Keratinocyte (primary cell): Measurements from ENCODE around the gene PEX16. TPM values are rescaled to one million over a fixed set of nuclear protein-coding genes. Genes with fewer than 3 reads are reported as not detected.

Experiments
- DNase-seq: peaks from one replicate; pipeline ENCODE4 v3.0.0-alpha.2; 2011; ENCODE audit warnings: low read depth, missing footprints, low spot score
- FAIRE-seq: peaks from 2 replicates; lab custom pipeline; 2011; peaks lifted over from hg19 to GRCh38; lab: Jason Lieb, UNC
- H2AFZ ChIP-seq: 2 replicates; pipeline ENCODE4 v1.6.0; 2012; ENCODE audit warnings: low read length, control low read depth, inconsistent platforms; ENCODE audit not compliant: control insufficient read depth
- H3K27ac ChIP-seq: 2 replicates; pipeline ENCODE4 v1.5.1; 2011; ENCODE audit warnings: low read length; ENCODE audit not compliant: control insufficient read depth, insufficient read depth
- H3K27me3 ChIP-seq: 3 replicates; pipeline ENCODE4 v1.6.0; 2011; ENCODE audit warnings: low read length; ENCODE audit not compliant: control insufficient read depth, insufficient read depth; ENCODE audit errors: extremely low read depth
- H3K36me3 ChIP-seq, 2 experiments: 2 replicates in 1 of 2; 3 replicates in 1 of 2; pipeline ENCODE4 v1.5.1; 2011; ENCODE audit warnings: low read length in 2 of 2, mild to moderate bottlenecking in 1 of 2; ENCODE audit not compliant: control insufficient read depth in 2 of 2, insufficient read depth in 2 of 2; ENCODE audit errors: extremely low read depth in 1 of 2
- H3K4me1 ChIP-seq: 3 replicates; pipeline ENCODE4 v1.5.1; 2011; ENCODE audit warnings: low read length; ENCODE audit not compliant: control insufficient read depth, insufficient read depth; ENCODE audit errors: extremely low read depth
- H3K4me2 ChIP-seq: 3 replicates; pipeline ENCODE4 v1.6.0; 2011; ENCODE audit warnings: low read depth, low read length; ENCODE audit not compliant: control insufficient read depth, insufficient read depth; ENCODE audit errors: extremely low read depth
- H3K4me3 ChIP-seq, 3 experiments: fragments of 200-600 bp in 1 of 3; sonication (generic) in 1 of 3; 2 replicates in 2 of 3; 3 replicates in 1 of 3; pipeline ENCODE4 v1.5.1; 2011 to 2016; ENCODE audit warnings: low read length in 3 of 3, mild to moderate bottlenecking in 3 of 3, control low read depth in 2 of 3, inconsistent platforms in 1 of 3, low read depth in 1 of 3, mixed read lengths in 1 of 3, mixed run types in 1 of 3, moderate library complexity in 1 of 3; ENCODE audit not compliant: control insufficient read depth in 2 of 3, insufficient read depth in 2 of 3; ENCODE audit errors: extremely low read depth in 1 of 3
- H3K79me2 ChIP-seq: 2 replicates; pipeline ENCODE4 v1.6.0; 2012; ENCODE audit warnings: low read length; ENCODE audit not compliant: control insufficient read depth, insufficient read depth
- H3K9ac ChIP-seq: 3 replicates; pipeline ENCODE4 v1.6.0; 2011; ENCODE audit warnings: low read length; ENCODE audit not compliant: control insufficient read depth, insufficient read depth; ENCODE audit errors: extremely low read depth
- H3K9me1 ChIP-seq: 3 replicates; pipeline ENCODE4 v1.6.0; 2011; ENCODE audit warnings: low read length; ENCODE audit not compliant: control insufficient read depth, insufficient read depth; ENCODE audit errors: extremely low read depth
- H3K9me3 ChIP-seq: 2 replicates; pipeline ENCODE4 v1.5.1; 2012; ENCODE audit warnings: low read depth, low read length; ENCODE audit not compliant: control insufficient read depth
- H4K20me1 ChIP-seq: 3 replicates; pipeline ENCODE4 v1.6.0; 2011; ENCODE audit warnings: low read length; ENCODE audit not compliant: control insufficient read depth, insufficient read depth; ENCODE audit errors: extremely low read depth
- CTCF ChIP-seq, 3 experiments: IDR thresholded peaks in 1 of 3; conservative IDR thresholded peaks in 1 of 3; optimal IDR thresholded peaks in 1 of 3; 2 replicates in 2 of 3; 3 replicates in 1 of 3; pipeline versions ENCODE3 to v1.5.1; 2011; ENCODE audit warnings: low read length in 3 of 3, mild to moderate bottlenecking in 3 of 3, moderate library complexity in 2 of 3, control low read depth in 1 of 3, inconsistent platforms in 1 of 3; ENCODE audit not compliant: insufficient read depth in 2 of 3; ENCODE audit errors: extremely low read depth in 1 of 3
- EZH2 ChIP-seq: IDR thresholded peaks from one replicate; pipeline ENCODE4 v1.6.1; 2012; ENCODE audit warnings: inconsistent platforms, mild to moderate bottlenecking, low read length, moderate library complexity
- dilution Hi-C: fragments of 300-500 bp; cut with MboI; formaldehyde crosslinking; loops from one replicate; pipeline ENCODE4 v1.7.0; 2020; ENCODE audit warnings: low sequenced_read_pairs; ENCODE audit not compliant: extremely low pct_ligation_motif_present
- polyA plus RNA-seq, 5 experiments: library from polyadenylated mRNA; depleted of rRNA in 3 of 5; stranded (reverse) in 3 of 5; stranded (forward) in 1 of 5; unstranded in 1 of 5; fragments of >200 nt; gene quantifications; 1 replicate in 1 of 5; 2 replicates in 3 of 5; 3 replicates in 1 of 5; pipeline versions ENCODE4 v1.2.1 to v1.2.3, GENCODE V29; 2011 to 2012; ENCODE audit warnings: missing spikeins in 2 of 5, low read depth in 1 of 5, low replicate concordance in 1 of 5

The PEX16 gene
- polyA plus RNA-seq, 1 donor (not counting 4 experiments of a cell fraction or from before 2014, with no cell fraction given): 16.7 TPM

GRCh38 chr11:45877221-45877620, 40.5 kb downstream of the PEX16 start:
- DNase-seq (no peak), FAIRE-seq (no peak)
- H3K9me3 ChIP-seq: no peaks in the 10 kb centered on the region
- H3K9me1 ChIP-seq: no peaks in the 10 kb centered on the region
- H3K4me1 ChIP-seq: peaks cover 9% of the 10 kb centered on the region
- dilution Hi-C loops: no loop called here
- no peak overlapping the region for H3K27ac ChIP-seq
- TF ChIP-seq EZH2 (no peak), CTCF (optimal IDR thresholded peaks at IDR 0.05 in 1 of 3, IDR thresholded peaks at IDR 0.05 in 1 of 3, conservative IDR thresholded peaks at IDR 0.05 in 1 of 3; ENCODE audit: extremely low read depth in 1 of 3, insufficient read depth in 2 of 3, low read length in 3 of 3) (no peak)
- H3K4me2 ChIP-seq: no peak overlapping the region
- peaks cover 11 to 12% of the 10 kb centered on the region in 2 experiments for H3K36me3 ChIP-seq
- no peaks in the 10 kb centered on the region for H3K79me2 ChIP-seq
- H3K9ac ChIP-seq: no peak overlapping the region
- H2AFZ ChIP-seq: no peak overlapping the region
- H3K27me3 ChIP-seq: no peaks in the 10 kb centered on the region
- H4K20me1 ChIP-seq: no peaks in the 10 kb centered on the region
- no peak overlapping the region for H3K4me3 ChIP-seq

- no peaks in the 10 kb centered on the region for H4K20me1 ChIP-seq
- H3K79me2 ChIP-seq: no peaks in the 10 kb centered on the region
- no peak overlapping the region for H2AFZ ChIP-seq
- DNase-seq (no peak), FAIRE-seq (no peak)
- TF ChIP-seq CTCF (optimal IDR thresholded peaks at IDR 0.05 in 1 of 3, IDR thresholded peaks at IDR 0.05 in 1 of 3, conservative IDR thresholded peaks at IDR 0.05 in 1 of 3; ENCODE audit: extremely low read depth in 1 of 3, insufficient read depth in 2 of 3, low read length in 3 of 3) (no peak), EZH2 (no peak)
- no peak overlapping the region for H3K4me2 ChIP-seq
- H3K27me3 ChIP-seq: no peaks in the 10 kb centered on the region
- H3K4me1 ChIP-seq: peaks cover 9% of the 10 kb centered on the region
- H3K9ac ChIP-seq: no peak overlapping the region
- no peak overlapping the region for H3K4me3 ChIP-seq
- H3K36me3 ChIP-seq: peaks cover 14 to 15% of the 10 kb centered on the region in 2 experiments
- dilution Hi-C loops: no loop called here
- H3K9me3 ChIP-seq: no peaks in the 10 kb centered on the region
- no peaks in the 10 kb centered on the region for H3K9me1 ChIP-seq
- no peak overlapping the region for H3K27ac ChIP-seq
These were observed 41.3 kb downstream of the PEX16 start for GRCh38 chr11:45876401-45876800.
